Ovary (tissue), 9 donors: ENCODE data around the gene FITM2. TPM values are rescaled to one million over a fixed set of nuclear protein-coding genes. Genes with fewer than 3 reads are reported as not detected.

Experiments used
- DNase-seq, 5 donors: peaks; one replicate each; pipeline ENCODE4 v3.0.0-alpha.2; 2019 to 2020
- H3K27ac ChIP-seq, 2 donors: fragments of 200-600 bp; one replicate each; pipeline versions ENCODE4 v1.5.1 to v1.8.0; 2019 to 2022
- H3K27me3 ChIP-seq: fragments of 200-600 bp; one replicate; pipeline ENCODE4 v1.8.0; 2022
- H3K36me3 ChIP-seq: fragments of 200-600 bp; sonication (generic); one replicate; pipeline ENCODE4 v1.5.1; 2019
- H3K4me1 ChIP-seq: one replicate; pipeline ENCODE4 v1.8.1; 2013; ENCODE audit warnings: mild to moderate bottlenecking, moderate library complexity; ENCODE audit not compliant: insufficient read depth
- H3K4me3 ChIP-seq: fragments of 200-600 bp; sonication (generic); one replicate; pipeline ENCODE4 v1.5.1; 2017
- H3K9me3 ChIP-seq, 2 donors: fragments of 200-600 bp in 1 of 2; sonication (generic) in 1 of 2; one replicate each; pipeline versions ENCODE4 v1.5.1 to v1.8.1; 2013 to 2019; ENCODE audit warnings: mild to moderate bottlenecking in 1 of 2, moderate library complexity in 1 of 2
- CTCF ChIP-seq, 3 donors: fragments of 450-650 bp in 2 of 3; fragments of 200-600 bp in 1 of 3; IDR thresholded peaks; one replicate each; pipeline versions ENCODE4 v1.5.1 to v1.8.0; 2016 to 2022; ENCODE audit warnings: antibody characterized with exemption in 3 of 3, mild to moderate bottlenecking in 1 of 3
- EP300 ChIP-seq: sonication (generic); formaldehyde crosslinking; IDR thresholded peaks from one replicate; pipeline ENCODE4 v1.6.1; 2017; ENCODE audit warnings: antibody characterized with exemption
- POLR2A ChIP-seq: fragments of 450-650 bp; IDR thresholded peaks from one replicate; pipeline ENCODE4 v1.6.1; 2017; ENCODE audit warnings: antibody characterized with exemption, mild to moderate bottlenecking, moderate library complexity
- WGBS, 3 donors: extraction: QIAGEN DNeasy Blood & Tissue Kit in 1 of 3; methylation state at CpG; one replicate each; pipeline versions ENCODE4 v1.1.5 to v1.1.7; 2013 to 2017; 5-methylcytosine and 5-hydroxymethylcytosine counted together
- intact Hi-C, 4 donors: fragments of 100-400 bp; cut with DNase I; formaldehyde crosslinking; loops; one replicate each; pipeline versions ENCODE4 v1.11.0 to v1.15.1; 2022 to 2023
- polyA plus RNA-seq, 2 donors: library from polyadenylated mRNA; stranded (reverse); fragments of 200-250 nt in 1 of 2; fragments of 350-450 nt in 1 of 2; fragmentation: Illumina TruSeq in 1 of 2; extraction: RNeasy Lipid Tissue Mini Kit (QIAGEN cat#74804) in 1 of 2; gene quantifications; one replicate each; pipeline ENCODE4 v1.2.3, GENCODE V29; 2013 to 2014
- total RNA-seq, 7 donors: library from RNA; depleted of rRNA in 2 of 7; stranded (reverse); fragments of >200 nt in 2 of 7; fragmentation: NEBNext Ultra II Directional in 3 of 7; extraction: Animal tissue kit (Norgen Biotek cat#: 25700) in 3 of 7; gene quantifications; one replicate each; pipeline versions ENCODE4 v1.1.0 to v1.2.4, GENCODE V29; 2016 to 2023
- donor health status: DM: no; HTN: no; CAD: no; lungs with moderate emphysema.
- donor health status: DM: no; HTN: no; CAD: no.
- donor health status: Bipolar disorder and iron deficiency.
- donor health status: DM: yes; HTN: yes; CAD: no.
- donor health status: DM: no; HTN: no; CAD: no.
- donor health status: DM: yes; HTN: yes; CAD: no.

Gene FITM2
- total and polyA plus RNA-seq, 9 donors: 3.6 to 15.4 (median 8.0) TPM

GRCh38 chr20:44274303-44275017, 36.5 kb downstream of the FITM2 start:
- Histone ChIP-seq H3K27ac (no peak overlapping the region), H3K4me1 (peaks cover 5% of the 10 kb centered on the region), H3K27me3 (no peaks in the 10 kb centered on the region), H3K4me3 (no peak overlapping the region), H3K36me3 (no peaks in the 10 kb centered on the region), H3K9me3 (no peaks in the 10 kb centered on the region)
- WGBS, 3 donors: 70 to 78% (median 72%) methylated on average over 11 of the region's 11 CpGs
- DNase-seq: no peak
- TF ChIP-seq CTCF (IDR thresholded peaks at IDR 0.05): no peak
- intact Hi-C loops: no loop called here

- Histone ChIP-seq H3K36me3 (no peaks in the 10 kb centered on the region), H3K4me1 (no peaks in the 10 kb centered on the region), H3K27me3 (no peaks in the 10 kb centered on the region), H3K27ac (no peak overlapping the region), H3K9me3 (no peaks in the 10 kb centered on the region), H3K4me3 (no peak overlapping the region)
- intact Hi-C loops: no loop called here
- TF ChIP-seq EP300 (no peak), POLR2A (no peak), CTCF (IDR thresholded peaks at IDR 0.05) (no peak)
- WGBS, 3 donors: 82 to 85% (median 85%) methylated on average over 10 of the region's 10 CpGs
- no peak for DNase-seq
These were observed 37.5 kb downstream of the FITM2 start for GRCh38 chr20:44273231-44274215.

- no peak for DNase-seq
- H3K4me1 ChIP-seq: no peaks in the 10 kb centered on the region
- no peaks in the 10 kb centered on the region for H3K36me3 ChIP-seq
- TF ChIP-seq POLR2A: no peak
- TF ChIP-seq CTCF (IDR thresholded peaks at IDR 0.05): no peak
- no peak for TF ChIP-seq EP300
- H3K9me3 ChIP-seq: no peaks in the 10 kb centered on the region
- H3K4me3 ChIP-seq: no peak overlapping the region
- H3K27me3 ChIP-seq: no peaks in the 10 kb centered on the region
- H3K27ac ChIP-seq: no peak overlapping the region
- intact Hi-C loops: no loop called here
- 63 to 77% (median 71%) methylated on average over 14 of the region's 14 CpGs for WGBS, 3 donors
These were observed 38.9 kb downstream of the FITM2 start for GRCh38 chr20:44271915-44272663.

- no peak overlapping the region for H3K4me3 ChIP-seq
- DNase-seq: no peak
- 80 to 96% (median 94%) methylated on average over 5 of the region's 5 CpGs for WGBS, 3 donors
- no peaks in the 10 kb centered on the region for H3K9me3 ChIP-seq
- intact Hi-C loops: no loop called here
- TF ChIP-seq CTCF (IDR thresholded peaks at IDR 0.05): no peak
- no peak for TF ChIP-seq POLR2A
- TF ChIP-seq EP300: no peak
- H3K36me3 ChIP-seq: no peaks in the 10 kb centered on the region
- no peak overlapping the region for H3K27ac ChIP-seq
- peaks cover 2% of the 10 kb centered on the region for H3K4me1 ChIP-seq
- no peaks in the 10 kb centered on the region for H3K27me3 ChIP-seq
These were observed 42.2 kb downstream of the FITM2 start for GRCh38 chr20:44268802-44269201.
